ENCODE data around the gene WNT9A.

WNT9A gene

DNA sequence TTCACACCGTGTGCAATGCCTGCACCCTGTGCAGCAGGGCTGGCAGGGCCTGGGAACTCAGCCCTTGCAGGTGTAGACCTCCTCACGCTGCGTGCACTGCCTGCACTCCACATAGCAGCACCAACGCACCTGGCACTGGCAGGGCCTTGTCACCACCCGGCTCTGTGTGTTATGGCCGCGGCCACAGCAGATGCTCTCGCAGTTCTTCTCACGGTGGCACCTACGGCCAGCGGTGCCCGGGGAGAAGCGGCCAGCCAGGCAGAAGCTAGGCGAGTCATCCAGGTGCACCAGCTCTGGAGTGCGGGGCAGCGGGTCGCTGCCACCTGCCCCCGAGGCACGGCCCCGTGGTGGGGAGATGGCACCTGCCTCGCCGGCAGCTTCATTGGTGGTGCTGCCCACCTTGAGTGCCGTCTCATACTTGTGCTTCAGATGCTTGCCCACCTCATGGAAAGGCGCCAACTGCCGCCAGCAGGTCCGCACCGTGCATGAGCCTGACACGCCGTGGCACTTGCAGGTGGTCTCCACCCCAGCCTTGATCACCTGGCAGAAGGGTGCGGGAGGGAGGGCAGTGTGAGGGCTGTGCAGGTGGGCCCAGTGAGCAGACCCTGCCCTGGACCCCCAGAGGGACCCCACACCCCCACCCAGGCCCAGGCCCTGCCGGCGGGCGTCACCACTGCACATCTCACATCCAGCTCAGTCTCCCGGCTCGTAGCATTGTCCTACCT, 26.1 kb downstream of the WNT9A start:
- no peaks in the 10 kb centered on the region for H3K9me2 ChIP-seq (replicated peaks; ENCODE audit: insufficient read depth, low read length)
- H3F3A ChIP-seq (ENCODE audit: insufficient read depth, low read length) = no peaks in the 10 kb centered on the region
- TF ChIP-seq EZH2 (optimal IDR thresholded peaks at IDR 0.05; ENCODE audit: low read depth, low read length) (no peak), EZH2phosphoT487 (IDR thresholded peaks at IDR 0.05; ENCODE audit: low read length) (no peak)
- TF ChIP-seq, protein P1, sequence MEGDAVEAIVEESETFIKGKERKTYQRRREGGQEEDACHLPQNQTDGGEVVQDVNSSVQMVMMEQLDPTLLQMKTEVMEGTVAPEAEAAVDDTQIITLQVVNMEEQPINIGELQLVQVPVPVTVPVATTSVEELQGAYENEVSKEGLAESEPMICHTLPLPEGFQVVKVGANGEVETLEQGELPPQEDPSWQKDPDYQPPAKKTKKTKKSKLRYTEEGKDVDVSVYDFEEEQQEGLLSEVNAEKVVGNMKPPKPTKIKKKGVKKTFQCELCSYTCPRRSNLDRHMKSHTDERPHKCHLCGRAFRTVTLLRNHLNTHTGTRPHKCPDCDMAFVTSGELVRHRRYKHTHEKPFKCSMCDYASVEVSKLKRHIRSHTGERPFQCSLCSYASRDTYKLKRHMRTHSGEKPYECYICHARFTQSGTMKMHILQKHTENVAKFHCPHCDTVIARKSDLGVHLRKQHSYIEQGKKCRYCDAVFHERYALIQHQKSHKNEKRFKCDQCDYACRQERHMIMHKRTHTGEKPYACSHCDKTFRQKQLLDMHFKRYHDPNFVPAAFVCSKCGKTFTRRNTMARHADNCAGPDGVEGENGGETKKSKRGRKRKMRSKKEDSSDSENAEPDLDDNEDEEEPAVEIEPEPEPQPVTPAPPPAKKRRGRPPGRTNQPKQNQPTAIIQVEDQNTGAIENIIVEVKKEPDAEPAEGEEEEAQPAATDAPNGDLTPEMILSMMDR (IDR thresholded peaks at IDR 0.05; ENCODE audit: low read length) = no peak
- H3K79me2 ChIP-seq (ENCODE audit: low read length) = no peaks in the 10 kb centered on the region
- H4K20me1 ChIP-seq (ENCODE audit: insufficient read depth, low read length) = no peaks in the 10 kb centered on the region
- H3K4me1 ChIP-seq (ENCODE audit: low read length) = no peaks in the 10 kb centered on the region
- H3K27ac ChIP-seq (ENCODE audit: low read length) = no peak overlapping the region
- H3K9ac ChIP-seq (ENCODE audit: low read length) = no peak overlapping the region
- no peak overlapping the region for H2AFZ ChIP-seq (ENCODE audit: low read length)
- no peak overlapping the region for H3K4me3 ChIP-seq (ENCODE audit: low read length)
- no peaks in the 10 kb centered on the region for H3K9me3 ChIP-seq (replicated peaks; ENCODE audit: insufficient read depth, low read length)
- H3K4me2 ChIP-seq (ENCODE audit: low read depth, low read length) = no peak overlapping the region
- peaks cover 13% of the 10 kb centered on the region; the same call in 1 of the 2 replicates for H3K27me3 ChIP-seq (replicated peaks; ENCODE audit: insufficient read depth, low read length)
- DNase-seq = no peak
- H3K36me3 ChIP-seq (replicated peaks; ENCODE audit: insufficient read depth, low read length) = no peaks in the 10 kb centered on the region

DNA sequence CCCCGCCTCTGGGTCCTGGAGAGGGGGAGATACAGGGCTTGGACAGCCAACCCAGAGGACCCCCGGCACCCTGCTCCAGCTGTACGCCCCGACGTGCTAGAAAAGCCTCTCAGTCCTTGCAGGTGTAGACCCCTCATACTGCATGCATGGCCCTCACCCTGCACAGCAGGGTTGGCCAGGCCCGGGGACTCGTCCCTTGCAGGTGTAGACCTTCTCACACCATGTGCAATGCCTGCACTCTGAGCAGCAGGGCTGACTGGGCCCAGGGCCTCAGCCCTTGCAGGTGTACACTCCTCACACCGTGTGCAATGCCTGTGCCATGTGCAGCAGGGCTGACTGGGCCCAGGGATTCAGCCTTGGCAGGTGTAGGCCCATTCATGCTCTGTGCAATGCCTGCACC, 26.8 kb downstream of the WNT9A start:
- H2AFZ ChIP-seq (ENCODE audit: low read length) = no peak overlapping the region
- H3F3A ChIP-seq (ENCODE audit: insufficient read depth, low read length) = no peaks in the 10 kb centered on the region
- TF ChIP-seq EZH2 (optimal IDR thresholded peaks at IDR 0.05; ENCODE audit: low read depth, low read length) = no peak
- TF ChIP-seq, protein P1 (IDR thresholded peaks at IDR 0.05; ENCODE audit: low read length) = no peak
- H3K9me2 ChIP-seq (replicated peaks; ENCODE audit: insufficient read depth, low read length) = no peaks in the 10 kb centered on the region
- H3K4me3 ChIP-seq (ENCODE audit: low read length) = no peak overlapping the region
- H3K4me1 ChIP-seq (ENCODE audit: low read length) = no peaks in the 10 kb centered on the region
- H4K20me1 ChIP-seq (ENCODE audit: insufficient read depth, low read length) = no peaks in the 10 kb centered on the region
- H3K27me3 ChIP-seq (replicated peaks; ENCODE audit: insufficient read depth, low read length) = peaks cover 13% of the 10 kb centered on the region; the same call in 1 of the 2 replicates
- no peaks in the 10 kb centered on the region for H3K9me3 ChIP-seq (replicated peaks; ENCODE audit: insufficient read depth, low read length)
- H3K36me3 ChIP-seq (replicated peaks; ENCODE audit: insufficient read depth, low read length) = no peaks in the 10 kb centered on the region
- DNase-seq = no peak
- no peak overlapping the region for H3K27ac ChIP-seq (ENCODE audit: low read length)
- no peak overlapping the region for H3K4me2 ChIP-seq (ENCODE audit: low read depth, low read length)
- no peaks in the 10 kb centered on the region for H3K79me2 ChIP-seq (ENCODE audit: low read length)
- H3K9ac ChIP-seq (ENCODE audit: low read length) = no peak overlapping the region

DNA sequence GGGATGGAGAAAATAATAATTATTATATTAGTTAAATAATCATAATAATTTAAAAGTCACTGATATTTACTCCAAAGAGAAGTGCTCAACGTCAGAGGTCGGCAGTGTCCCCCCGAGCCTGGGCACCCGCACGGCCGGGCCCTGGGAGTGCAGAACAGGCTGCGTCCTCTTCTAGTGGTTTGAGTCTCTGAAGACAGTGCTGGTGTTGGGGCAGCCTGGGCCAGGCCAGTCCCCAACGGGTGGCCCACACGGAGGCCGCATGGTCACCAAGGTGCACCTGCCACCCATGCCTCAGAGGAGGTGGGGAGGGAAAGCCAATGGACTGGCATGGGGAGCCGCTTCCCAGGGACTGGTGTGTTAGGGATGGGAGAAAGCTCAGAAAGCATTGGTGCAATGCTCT, 27.3 kb downstream of the WNT9A start:
- Histone ChIP-seq H4K20me1 (ENCODE audit: insufficient read depth, low read length) (no peaks in the 10 kb centered on the region), H3K9me2 (replicated peaks; ENCODE audit: insufficient read depth, low read length) (no peaks in the 10 kb centered on the region), H3K4me3 (ENCODE audit: low read length) (no peak overlapping the region), H3K9me3 (replicated peaks; ENCODE audit: insufficient read depth, low read length) (no peaks in the 10 kb centered on the region), H3K9ac (ENCODE audit: low read length) (no peak overlapping the region), H3K36me3 (replicated peaks; ENCODE audit: insufficient read depth, low read length) (no peaks in the 10 kb centered on the region), H3F3A (ENCODE audit: insufficient read depth, low read length) (no peaks in the 10 kb centered on the region), H3K27ac (ENCODE audit: low read length) (no peak overlapping the region), H3K79me2 (ENCODE audit: low read length) (no peaks in the 10 kb centered on the region), H2AFZ (ENCODE audit: low read length) (no peak overlapping the region), H3K4me2 (ENCODE audit: low read depth, low read length) (no peak overlapping the region), H3K27me3 (replicated peaks; ENCODE audit: insufficient read depth, low read length) (peaks cover 13% of the 10 kb centered on the region; the same call in 1 of the 2 replicates), H3K4me1 (ENCODE audit: low read length) (no peaks in the 10 kb centered on the region)
- TF ChIP-seq, protein P1 (IDR thresholded peaks at IDR 0.05; ENCODE audit: low read length) = no peak
- TF ChIP-seq EZH2 (optimal IDR thresholded peaks at IDR 0.05; ENCODE audit: low read depth, low read length) (no peak), EZH2phosphoT487 (IDR thresholded peaks at IDR 0.05; ENCODE audit: low read length) (no peak)
- DNase-seq = no peak
